HL-60/S4 treated with retinoic acid at 250 ng/mL for 4 days and 3 days (cell line): Measurements from ENCODE around the gene COL9A1.
"Not testable (repeated sequence)": the region's sequence is repeated elsewhere in the genome, so short reads cannot be mapped to it uniquely, and the experiment has no call there.

Experiments
- in situ Hi-C: fragments of 300-500 bp; cut with MboI; formaldehyde crosslinking; loops from 2 replicates; pipeline ENCODE4 v1.7.0; 2022; ENCODE audit warnings: low sequenced_read_pairs

COL9A1 gene

GRCh38 chr6:70303034-70303525, at the start of gene COL9A1:
Gene COL9A1, minus strand, starts transcription at chr6:70303084. Its CDS starts 160 bp downstream, at chr6:70302924.
- in situ Hi-C loops: loop anchor here (25.0 kb wide), 1 partner anchor 709 kb away; no protein-coding TSS in a partner anchor

- in situ Hi-C loops: no loop called here
Measured at GRCh38 chr6:70351461-70351860, 48.6 kb upstream of the COL9A1 start.

GRCh38 chr6:70345619-70346018, 42.7 kb upstream of the COL9A1 start:
- in situ Hi-C loops: no loop called here

GRCh38 chr6:70343313-70343712, 40.4 kb upstream of the COL9A1 start:
- in situ Hi-C loops: no loop called here

GRCh38 chr6:70339810-70340209, 36.9 kb upstream of the COL9A1 start:
- in situ Hi-C loops: not testable (repeated sequence)

DNA sequence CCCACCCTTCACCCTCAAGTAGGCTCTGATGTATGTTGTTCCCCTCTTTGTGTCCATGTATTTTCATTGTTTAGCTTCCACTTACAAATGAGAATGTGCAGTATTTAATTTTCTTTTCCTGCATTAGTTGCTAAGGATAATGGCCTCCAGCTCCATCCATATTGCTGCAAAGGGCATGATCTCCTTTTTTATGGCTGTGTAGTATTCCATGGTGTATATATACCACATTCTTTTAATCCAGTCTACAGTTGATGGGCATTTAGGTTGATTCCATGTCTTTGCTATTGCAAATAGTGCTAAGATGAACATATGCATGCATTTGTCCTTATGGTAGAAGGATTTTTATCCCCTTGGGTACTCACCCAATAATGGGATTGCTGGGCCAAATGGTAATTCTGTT, 35.9 kb upstream of the COL9A1 start:
- in situ Hi-C loops: no loop called here

GRCh38 chr6:70337743-70338105, 34.8 kb upstream of the COL9A1 start:
- in situ Hi-C loops: no loop called here

DNA sequence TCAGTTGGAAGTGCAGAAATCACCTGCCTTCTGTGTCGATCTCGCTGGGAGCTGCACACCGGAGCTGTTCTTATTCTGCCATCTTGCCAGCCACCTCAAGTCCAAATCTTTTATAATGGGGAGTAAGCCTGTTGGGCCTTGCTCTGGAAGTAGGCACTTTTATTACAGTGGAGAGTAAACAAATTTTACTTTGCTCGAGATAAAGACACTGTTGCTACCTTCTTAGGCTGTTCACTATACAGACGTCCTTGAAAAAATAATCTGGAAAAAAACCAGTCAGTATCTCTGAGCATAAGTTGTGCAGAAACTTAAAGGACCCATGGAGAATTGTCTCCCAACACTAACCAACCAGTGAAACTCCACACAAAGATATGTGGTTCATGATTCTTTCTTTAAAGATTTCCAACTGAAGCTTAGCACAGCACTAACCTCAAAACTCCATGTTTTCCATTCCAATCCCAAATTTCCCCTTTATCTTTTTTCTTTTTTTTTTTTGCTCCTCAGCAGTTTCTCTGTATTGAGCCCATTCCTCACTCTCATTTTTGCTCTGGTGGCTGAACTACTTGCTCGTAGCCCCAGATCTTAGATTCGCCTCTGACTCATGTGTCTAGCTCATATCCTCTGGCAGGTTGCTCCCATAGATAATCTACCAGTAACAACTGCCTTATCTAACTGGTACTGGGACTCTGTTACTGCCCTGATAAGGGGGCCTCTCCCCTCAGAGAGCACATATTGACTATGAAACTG, 34.3 kb upstream of the COL9A1 start:
- in situ Hi-C loops: no loop called here

GRCh38 chr6:70327036-70327435, 24.2 kb upstream of the COL9A1 start:
- in situ Hi-C loops: no loop called here

- in situ Hi-C loops: no loop called here
Measured at GRCh38 chr6:70325009-70325408, 22.1 kb upstream of the COL9A1 start.

DNA sequence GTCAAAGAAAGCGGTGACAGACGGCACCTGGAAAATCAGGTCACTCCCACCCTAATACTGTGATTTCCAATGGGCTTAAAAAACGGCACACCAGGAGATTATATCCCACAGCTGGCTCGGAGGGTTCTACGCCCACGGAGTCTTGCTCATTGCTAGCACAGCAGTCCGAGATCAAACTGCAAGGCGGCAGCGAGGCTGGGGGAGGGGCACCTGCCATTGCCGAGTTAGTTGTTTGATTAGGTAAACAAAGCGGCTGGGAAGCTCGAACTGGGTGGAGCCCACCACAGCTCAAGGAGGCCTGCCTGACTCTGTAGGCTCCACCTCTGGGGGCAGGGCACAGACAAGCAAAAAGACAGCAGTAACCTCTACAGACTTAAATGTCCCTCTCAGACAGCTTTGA, 14.9 kb upstream of the COL9A1 start:
- in situ Hi-C loops: loop anchor here (25.0 kb wide), 1 partner anchor 695 kb away; no protein-coding TSS in a partner anchor

GRCh38 chr6:70315079-70315751, 12.3 kb upstream of the COL9A1 start:
- in situ Hi-C loops: loop anchor here (25.0 kb wide), 1 partner anchor 697 kb away; no protein-coding TSS in a partner anchor

- in situ Hi-C loops: loop anchor here (25.0 kb wide), 1 partner anchor 698 kb away; no protein-coding TSS in a partner anchor
Measured at GRCh38 chr6:70314296-70314695, 11.4 kb upstream of the COL9A1 start.

- in situ Hi-C loops: loop anchor here (25.0 kb wide), 1 partner anchor 700 kb away; no protein-coding TSS in a partner anchor
Measured at GRCh38 chr6:70312165-70312745, 9.4 kb upstream of the COL9A1 start.

- in situ Hi-C loops: loop anchor here (25.0 kb wide), 1 partner anchor 702 kb away; no protein-coding TSS in a partner anchor
Measured at GRCh38 chr6:70310063-70310694, 7.3 kb upstream of the COL9A1 start.

- in situ Hi-C loops: loop anchor here (25.0 kb wide), 1 partner anchor 703 kb away; no protein-coding TSS in a partner anchor
Measured at GRCh38 chr6:70309243-70309642, 6.4 kb upstream of the COL9A1 start.

DNA sequence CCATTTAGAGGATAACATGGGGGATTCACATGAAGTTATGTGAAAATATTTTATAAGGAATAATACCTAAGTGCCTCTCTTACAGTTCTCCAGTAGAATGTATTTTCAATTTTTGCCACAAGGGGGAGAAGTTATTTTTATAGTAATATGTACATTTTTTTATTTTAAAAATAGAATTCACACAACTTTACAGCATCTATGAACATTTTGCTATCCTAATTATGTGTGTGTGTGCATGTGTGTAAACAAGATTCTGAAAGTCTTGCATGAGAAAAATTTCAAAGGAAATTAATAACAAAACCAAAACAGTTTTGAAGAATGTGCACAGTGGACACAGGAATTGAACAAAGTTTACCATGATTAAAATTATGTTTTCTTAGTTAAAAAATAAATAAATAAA, 5.3 kb upstream of the COL9A1 start:
- in situ Hi-C loops: loop anchor here (25.0 kb wide), 1 partner anchor 704 kb away; no protein-coding TSS in a partner anchor

DNA sequence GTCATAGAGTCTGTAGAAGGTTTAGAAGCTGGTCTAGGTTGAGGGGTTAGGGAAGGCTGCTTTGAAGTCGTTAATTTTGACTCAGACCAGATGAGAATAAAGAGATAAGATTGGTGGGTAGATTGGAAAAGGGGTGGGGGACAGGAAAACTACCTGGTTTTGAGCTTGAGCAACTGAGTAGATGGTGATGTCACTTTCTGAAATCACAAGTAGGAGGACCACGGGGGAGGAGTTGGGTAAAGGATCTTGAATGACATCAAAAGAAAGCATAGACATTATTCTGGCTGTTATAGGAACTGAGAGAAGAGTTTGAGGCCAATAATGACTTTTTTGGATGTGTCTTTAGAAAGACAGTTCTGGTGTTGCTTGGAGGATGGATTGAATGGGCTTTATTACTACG, 4.1 kb upstream of the COL9A1 start:
- in situ Hi-C loops: loop anchor here (25.0 kb wide), 1 partner anchor 705 kb away; no protein-coding TSS in a partner anchor

- in situ Hi-C loops: loop anchor here (25.0 kb wide), 1 partner anchor 708 kb away; no protein-coding TSS in a partner anchor
Measured at GRCh38 chr6:70304616-70305015, 1.7 kb upstream of the COL9A1 start.

GRCh38 chr6:70299456-70299855, 3.4 kb downstream of the COL9A1 start:
- in situ Hi-C loops: no loop called here

- in situ Hi-C loops: no loop called here
Measured at GRCh38 chr6:70298068-70298467, 4.8 kb downstream of the COL9A1 start.
